ENCODE measurements around the gene KLK14.

DNA sequence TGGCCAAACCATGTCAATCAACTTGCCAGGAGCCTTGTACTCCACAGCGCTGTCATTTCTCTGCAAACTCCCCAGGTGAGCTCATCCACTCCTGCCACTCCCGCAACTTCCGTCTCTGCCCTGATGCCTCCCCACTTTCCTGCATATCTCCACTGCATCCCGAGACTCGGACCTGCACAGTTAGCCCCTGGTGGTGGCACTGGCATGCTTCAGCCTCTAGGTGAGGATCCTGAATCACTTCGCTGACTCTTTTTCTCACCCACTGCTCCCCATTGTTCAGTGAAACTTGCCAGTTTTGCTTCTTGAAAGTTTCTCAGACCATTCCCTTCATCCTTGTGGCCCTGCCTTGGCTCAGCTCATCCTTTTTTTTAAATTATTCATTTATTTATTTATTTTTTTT, 28.9 kb upstream of the KLK14 start:
- no peak for TF ChIP-seq GLIS1 (tag by site-specific recombination; IDR thresholded peaks at IDR 0.05)
- TF ChIP-seq, protein P1, sequence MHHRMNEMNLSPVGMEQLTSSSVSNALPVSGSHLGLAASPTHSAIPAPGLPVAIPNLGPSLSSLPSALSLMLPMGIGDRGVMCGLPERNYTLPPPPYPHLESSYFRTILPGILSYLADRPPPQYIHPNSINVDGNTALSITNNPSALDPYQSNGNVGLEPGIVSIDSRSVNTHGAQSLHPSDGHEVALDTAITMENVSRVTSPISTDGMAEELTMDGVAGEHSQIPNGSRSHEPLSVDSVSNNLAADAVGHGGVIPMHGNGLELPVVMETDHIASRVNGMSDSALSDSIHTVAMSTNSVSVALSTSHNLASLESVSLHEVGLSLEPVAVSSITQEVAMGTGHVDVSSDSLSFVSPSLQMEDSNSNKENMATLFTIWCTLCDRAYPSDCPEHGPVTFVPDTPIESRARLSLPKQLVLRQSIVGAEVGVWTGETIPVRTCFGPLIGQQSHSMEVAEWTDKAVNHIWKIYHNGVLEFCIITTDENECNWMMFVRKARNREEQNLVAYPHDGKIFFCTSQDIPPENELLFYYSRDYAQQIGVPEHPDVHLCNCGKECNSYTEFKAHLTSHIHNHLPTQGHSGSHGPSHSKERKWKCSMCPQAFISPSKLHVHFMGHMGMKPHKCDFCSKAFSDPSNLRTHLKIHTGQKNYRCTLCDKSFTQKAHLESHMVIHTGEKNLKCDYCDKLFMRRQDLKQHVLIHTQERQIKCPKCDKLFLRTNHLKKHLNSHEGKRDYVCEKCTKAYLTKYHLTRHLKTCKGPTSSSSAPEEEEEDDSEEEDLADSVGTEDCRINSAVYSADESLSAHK (tag by site-specific recombination; IDR thresholded peaks at IDR 0.05), result no peak
- TF ChIP-seq IKZF3 (tag by site-specific recombination; IDR thresholded peaks at IDR 0.05), result no peak
- TF ChIP-seq, protein P2, sequence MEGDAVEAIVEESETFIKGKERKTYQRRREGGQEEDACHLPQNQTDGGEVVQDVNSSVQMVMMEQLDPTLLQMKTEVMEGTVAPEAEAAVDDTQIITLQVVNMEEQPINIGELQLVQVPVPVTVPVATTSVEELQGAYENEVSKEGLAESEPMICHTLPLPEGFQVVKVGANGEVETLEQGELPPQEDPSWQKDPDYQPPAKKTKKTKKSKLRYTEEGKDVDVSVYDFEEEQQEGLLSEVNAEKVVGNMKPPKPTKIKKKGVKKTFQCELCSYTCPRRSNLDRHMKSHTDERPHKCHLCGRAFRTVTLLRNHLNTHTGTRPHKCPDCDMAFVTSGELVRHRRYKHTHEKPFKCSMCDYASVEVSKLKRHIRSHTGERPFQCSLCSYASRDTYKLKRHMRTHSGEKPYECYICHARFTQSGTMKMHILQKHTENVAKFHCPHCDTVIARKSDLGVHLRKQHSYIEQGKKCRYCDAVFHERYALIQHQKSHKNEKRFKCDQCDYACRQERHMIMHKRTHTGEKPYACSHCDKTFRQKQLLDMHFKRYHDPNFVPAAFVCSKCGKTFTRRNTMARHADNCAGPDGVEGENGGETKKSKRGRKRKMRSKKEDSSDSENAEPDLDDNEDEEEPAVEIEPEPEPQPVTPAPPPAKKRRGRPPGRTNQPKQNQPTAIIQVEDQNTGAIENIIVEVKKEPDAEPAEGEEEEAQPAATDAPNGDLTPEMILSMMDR (tag by site-specific recombination; IDR thresholded peaks at IDR 0.05), result peak; percentile 48; the same call in 1 of the 2 replicates
- no peak for TF ChIP-seq HOXD13 (CRISPR knock-in tag; IDR thresholded peaks at IDR 0.05; ENCODE audit: borderline replicate concordance)
- no peak for TF ChIP-seq YY1 (tag by site-specific recombination; IDR thresholded peaks at IDR 0.05)
- TF ChIP-seq, protein P3, sequence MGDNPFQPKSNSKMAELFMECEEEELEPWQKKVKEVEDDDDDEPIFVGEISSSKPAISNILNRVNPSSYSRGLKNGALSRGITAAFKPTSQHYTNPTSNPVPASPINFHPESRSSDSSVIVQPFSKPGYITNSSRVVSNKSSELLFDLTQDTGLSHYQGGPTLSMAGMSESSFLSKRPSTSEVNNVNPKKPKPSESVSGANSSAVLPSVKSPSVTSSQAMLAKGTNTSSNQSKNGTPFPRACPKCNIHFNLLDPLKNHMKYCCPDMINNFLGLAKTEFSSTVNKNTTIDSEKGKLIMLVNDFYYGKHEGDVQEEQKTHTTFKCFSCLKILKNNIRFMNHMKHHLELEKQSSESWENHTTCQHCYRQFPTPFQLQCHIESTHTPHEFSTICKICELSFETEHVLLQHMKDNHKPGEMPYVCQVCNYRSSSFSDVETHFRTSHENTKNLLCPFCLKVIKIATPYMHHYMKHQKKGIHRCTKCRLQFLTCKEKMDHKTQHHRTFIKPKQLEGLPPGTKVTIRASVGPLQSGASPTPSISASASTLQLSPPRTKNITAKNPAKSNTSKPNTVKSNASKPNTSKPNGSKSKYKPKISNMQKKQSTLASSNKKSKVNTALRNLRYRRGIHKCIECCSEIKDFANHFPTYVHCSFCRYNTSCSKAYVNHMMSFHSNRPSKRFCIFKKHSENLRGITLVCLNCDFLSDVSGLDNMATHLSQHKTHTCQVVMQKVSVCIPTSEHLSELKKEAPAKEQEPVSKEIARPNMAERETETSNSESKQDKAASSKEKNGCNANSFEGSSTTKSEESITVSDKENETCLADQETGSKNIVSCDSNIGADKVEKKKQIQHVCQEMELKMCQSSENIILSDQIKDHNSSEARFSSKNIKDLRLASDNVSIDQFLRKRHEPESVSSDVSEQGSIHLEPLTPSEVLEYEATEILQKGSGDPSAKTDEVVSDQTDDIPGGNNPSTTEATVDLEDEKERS (tag by site-specific recombination; IDR thresholded peaks at IDR 0.05), result no peak
- TF ChIP-seq, protein P4, sequence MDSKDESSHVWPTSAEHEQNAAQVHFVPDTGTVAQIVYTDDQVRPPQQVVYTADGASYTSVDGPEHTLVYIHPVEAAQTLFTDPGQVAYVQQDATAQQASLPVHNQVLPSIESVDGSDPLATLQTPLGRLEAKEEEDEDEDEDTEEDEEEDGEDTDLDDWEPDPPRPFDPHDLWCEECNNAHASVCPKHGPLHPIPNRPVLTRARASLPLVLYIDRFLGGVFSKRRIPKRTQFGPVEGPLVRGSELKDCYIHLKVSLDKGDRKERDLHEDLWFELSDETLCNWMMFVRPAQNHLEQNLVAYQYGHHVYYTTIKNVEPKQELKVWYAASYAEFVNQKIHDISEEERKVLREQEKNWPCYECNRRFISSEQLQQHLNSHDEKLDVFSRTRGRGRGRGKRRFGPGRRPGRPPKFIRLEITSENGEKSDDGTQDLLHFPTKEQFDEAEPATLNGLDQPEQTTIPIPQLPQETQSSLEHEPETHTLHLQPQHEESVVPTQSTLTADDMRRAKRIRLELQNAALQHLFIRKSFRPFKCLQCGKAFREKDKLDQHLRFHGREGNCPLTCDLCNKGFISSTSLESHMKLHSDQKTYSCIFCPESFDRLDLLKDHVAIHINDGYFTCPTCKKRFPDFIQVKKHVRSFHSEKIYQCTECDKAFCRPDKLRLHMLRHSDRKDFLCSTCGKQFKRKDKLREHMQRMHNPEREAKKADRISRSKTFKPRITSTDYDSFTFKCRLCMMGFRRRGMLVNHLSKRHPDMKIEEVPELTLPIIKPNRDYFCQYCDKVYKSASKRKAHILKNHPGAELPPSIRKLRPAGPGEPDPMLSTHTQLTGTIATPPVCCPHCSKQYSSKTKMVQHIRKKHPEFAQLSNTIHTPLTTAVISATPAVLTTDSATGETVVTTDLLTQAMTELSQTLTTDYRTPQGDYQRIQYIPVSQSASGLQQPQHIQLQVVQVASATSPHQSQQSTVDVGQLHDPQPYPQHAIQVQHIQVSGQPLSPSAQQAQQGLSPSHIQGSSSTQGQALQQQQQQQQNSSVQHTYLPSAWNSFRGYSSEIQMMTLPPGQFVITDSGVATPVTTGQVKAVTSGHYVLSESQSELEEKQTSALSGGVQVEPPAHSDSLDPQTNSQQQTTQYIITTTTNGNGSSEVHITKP (tag by site-specific recombination; IDR thresholded peaks at IDR 0.05), result no peak
- no peak for TF ChIP-seq ZEB2 (tag by site-specific recombination; IDR thresholded peaks at IDR 0.05)
- TF ChIP-seq GLI2 (tag by site-specific recombination; IDR thresholded peaks at IDR 0.05; ENCODE audit: borderline replicate concordance, low read depth), result no peak
- TF ChIP-seq, protein P5, sequence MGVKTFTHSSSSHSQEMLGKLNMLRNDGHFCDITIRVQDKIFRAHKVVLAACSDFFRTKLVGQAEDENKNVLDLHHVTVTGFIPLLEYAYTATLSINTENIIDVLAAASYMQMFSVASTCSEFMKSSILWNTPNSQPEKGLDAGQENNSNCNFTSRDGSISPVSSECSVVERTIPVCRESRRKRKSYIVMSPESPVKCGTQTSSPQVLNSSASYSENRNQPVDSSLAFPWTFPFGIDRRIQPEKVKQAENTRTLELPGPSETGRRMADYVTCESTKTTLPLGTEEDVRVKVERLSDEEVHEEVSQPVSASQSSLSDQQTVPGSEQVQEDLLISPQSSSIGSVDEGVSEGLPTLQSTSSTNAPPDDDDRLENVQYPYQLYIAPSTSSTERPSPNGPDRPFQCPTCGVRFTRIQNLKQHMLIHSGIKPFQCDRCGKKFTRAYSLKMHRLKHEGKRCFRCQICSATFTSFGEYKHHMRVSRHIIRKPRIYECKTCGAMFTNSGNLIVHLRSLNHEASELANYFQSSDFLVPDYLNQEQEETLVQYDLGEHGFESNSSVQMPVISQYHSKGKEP (tag by site-specific recombination; IDR thresholded peaks at IDR 0.05), result no peak
- no peak for TF ChIP-seq ZNF629 (tag by site-specific recombination; IDR thresholded peaks at IDR 0.05)
- TF ChIP-seq ZNF324 (tag by site-specific recombination; IDR thresholded peaks at IDR 0.05), result no peak

All from HEK293 (cell line).